CD4-positive, alpha-beta T cell treated with Interleukin-15 for 1 hour (primary cell): Measurements from ENCODE around the gene REV3L.

Source experiments
- DNase-seq: peaks from one replicate; pipeline ENCODE4 v3.0.0-alpha.2; 2020

REV3L gene

DNA sequence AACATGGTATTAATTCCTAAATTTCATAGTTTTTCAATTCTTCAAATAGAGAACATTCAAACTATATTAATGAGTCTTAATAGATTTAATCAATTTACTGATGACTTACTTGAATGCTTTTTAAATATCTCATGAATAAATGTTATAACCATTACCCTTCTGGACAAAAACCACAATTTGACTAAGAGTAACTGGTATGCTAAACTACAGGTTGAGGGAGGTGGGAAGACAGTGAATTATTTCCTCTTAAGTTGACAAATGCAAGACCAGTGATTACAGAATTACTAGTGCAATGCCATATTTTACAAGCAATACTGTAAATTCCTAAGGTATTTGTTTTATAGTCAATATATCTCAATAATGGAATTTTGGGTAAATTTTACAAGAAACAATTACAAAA, 65.1 kb downstream of the REV3L start:
- no peak for DNase-seq

DNA sequence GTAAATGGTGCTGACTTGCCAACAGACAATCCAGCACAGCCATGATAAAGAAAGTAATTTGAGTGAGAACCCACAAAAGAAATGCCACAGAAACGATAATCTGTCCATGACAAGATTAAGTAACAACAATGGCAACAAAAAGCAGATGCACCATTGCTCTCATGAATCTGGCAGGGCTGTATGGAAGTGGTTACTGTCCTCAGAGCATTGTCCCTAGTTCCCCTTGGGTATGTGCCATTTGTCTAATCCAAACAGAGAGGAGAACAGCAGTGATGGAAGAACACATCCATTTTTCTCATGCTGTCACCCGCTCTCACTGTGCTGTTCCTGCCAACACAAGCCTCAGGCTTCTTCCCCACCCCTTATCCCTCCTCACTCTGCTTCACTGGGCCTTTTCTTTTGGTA, 65.8 kb downstream of the REV3L start:
- DNase-seq, result no peak

- no peak for DNase-seq
These were observed 66.5 kb downstream of the REV3L start for GRCh38 chr6:111416529-111416928.

DNA sequence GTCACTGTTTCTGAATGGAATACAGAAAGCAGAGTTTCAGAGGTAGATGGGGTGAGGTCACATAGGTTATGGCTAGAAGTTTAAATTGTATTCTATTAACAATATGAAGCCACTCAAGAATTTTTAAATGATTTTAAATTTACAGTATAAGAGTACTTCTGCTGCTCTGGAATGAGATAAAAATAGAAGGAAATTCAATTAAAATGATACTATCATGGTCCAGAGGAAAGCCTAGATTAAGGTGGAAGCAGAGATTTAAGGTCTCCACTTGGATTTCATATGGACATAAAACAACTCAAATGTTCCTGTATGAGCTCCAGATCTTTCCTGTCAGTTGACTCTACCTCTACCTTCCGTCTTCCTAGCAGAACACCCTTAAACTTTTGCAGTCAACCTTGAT, 68.6 kb downstream of the REV3L start:
- DNase-seq, result no peak

DNA sequence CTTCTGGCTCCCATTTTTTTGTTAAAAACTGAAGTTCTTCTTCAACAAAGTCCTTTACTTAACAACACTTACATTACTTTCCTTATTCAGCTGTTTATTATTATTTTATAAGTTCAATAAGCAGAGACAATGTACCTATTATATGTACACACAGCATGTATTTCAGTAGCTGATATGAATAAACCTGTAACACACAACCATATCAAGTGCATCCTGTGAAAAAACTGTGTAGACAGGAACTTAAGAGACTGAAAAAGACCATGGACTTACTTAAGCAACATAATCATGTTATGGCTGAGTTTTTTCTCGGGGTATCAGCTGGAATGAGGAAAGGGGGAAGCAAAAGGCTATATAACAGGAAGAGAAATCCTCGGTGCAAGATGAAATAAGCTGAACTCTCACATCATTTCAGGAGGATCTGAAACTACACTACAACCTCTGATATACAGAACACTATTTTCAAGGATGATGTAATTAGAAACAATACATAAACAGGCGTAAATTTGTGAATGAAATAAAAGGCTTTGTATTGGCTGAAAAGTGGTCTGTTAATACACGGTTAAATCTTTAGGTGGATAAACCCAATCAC, 70.9 kb downstream of the REV3L start:
- no peak for DNase-seq

- DNase-seq, result no peak
These were observed 72.0 kb downstream of the REV3L start for GRCh38 chr6:111411046-111411445.

- no peak for DNase-seq
These were observed 72.6 kb downstream of the REV3L start for GRCh38 chr6:111410371-111410770.

GRCh38 chr6:111409430-111409829, 73.6 kb downstream of the REV3L start:
- DNase-seq, result no peak

GRCh38 chr6:111407686-111408085, 75.3 kb downstream of the REV3L start:
- no peak for DNase-seq

- peak; percentile 32 for DNase-seq
These were observed 76.8 kb downstream of the REV3L start for GRCh38 chr6:111406200-111406721.

DNA sequence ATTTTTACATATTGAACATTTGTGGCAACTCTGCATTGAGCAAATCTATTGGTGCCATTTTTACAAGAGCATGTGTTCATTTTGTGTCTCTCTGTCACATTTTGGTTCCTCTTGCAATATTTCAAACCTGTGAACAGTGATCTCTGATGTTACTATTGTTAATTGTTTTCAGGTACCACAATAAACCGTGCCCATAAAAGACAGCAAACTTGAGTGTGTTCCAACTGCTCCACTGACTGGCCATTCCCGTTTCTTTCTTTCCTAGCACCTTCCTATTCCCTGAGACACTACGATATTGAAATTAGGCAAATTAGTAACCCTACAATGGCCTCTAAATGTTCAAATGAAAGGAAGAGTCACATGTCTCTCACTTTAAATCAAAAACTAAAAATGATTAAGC, 79.6 kb downstream of the REV3L start:
- no peak for DNase-seq

- no peak for DNase-seq
These were observed 83.4 kb downstream of the REV3L start for GRCh38 chr6:111399626-111400025.

DNA sequence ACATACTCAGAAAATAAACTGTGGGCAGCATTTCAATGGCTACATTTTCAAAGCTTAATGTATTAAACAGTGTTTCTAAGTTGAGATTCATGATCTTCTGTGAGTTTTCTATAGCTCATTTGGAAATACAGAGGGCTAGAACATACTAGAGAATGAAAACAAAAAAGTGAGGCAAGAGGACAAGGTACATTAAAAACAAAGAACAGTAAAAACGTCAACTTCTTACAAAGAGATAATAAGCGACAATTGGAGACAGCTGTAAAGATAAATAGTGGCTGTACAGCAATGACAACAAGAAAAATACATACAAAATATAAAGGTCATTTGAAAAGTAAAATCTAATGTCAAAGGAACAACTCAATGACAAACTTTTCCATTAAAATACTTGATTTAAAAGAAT, 94.3 kb downstream of the REV3L start:
- no peak for DNase-seq

- no peak for DNase-seq
These were observed 100.3 kb downstream of the REV3L start for GRCh38 chr6:111382476-111383294.

DNA sequence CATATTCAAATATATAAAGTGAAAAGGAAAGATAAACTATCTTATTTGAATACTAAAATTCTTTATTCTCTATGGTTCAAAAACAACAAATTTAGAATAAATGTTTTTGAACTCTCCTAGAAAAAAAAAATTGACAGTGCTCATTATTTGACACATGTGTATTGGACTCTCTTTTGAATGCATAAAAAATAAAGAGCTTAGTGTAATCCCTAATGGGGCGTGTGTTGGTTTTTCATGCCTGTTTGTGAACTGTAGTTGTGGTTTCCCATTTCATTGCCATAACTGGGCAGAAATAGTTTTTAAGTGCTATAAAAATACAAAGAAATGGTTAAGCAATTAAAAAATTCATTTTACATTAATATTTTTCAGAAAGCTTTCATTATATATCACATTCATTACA, 101.3 kb downstream of the REV3L start:
- no peak for DNase-seq

DNA sequence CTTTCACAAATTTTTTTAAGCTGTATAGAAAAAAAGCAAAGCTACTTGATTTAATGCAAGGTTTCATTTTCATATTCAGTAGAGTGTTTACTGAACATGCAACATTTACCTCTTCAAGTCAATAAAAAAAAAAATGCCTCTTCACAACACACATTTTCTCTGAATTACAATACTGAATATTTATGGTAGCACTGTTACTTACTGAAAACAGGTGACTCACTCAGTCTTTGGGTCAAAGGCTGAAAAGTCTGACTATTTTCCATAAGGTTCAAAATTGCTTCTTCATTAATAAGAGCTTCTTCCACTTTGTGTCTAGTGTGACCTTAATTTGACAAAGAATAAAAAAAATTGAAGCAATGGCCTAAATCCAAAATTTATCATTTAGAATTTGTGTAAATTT, 101.9 kb downstream of the REV3L start:
- no peak for DNase-seq

DNA sequence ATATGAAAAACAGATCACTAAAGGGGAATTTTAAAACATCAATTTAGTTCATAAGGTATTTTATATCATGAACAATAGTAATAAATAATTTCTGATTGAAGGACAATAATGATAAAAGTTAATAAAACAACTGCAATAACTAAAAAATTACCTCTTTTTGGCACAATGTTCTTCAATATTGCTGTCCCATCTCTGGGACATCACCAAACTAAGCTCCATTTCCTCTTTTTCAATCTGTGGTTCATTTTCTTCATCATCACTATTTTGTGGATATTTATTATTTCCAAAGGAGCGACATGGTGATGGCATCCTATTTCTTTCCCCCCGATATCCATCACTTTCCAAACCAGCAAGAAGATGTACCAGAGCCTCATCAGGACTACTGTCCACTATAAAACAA, 103.2 kb downstream of the REV3L start:
- no peak for DNase-seq

- DNase-seq, result no peak
These were observed 103.7 kb downstream of the REV3L start for GRCh38 chr6:111379302-111379701.

GRCh38 chr6:111377558-111378120, 105.4 kb downstream of the REV3L start:
- no peak for DNase-seq

- no peak for DNase-seq
These were observed 115.5 kb downstream of the REV3L start for GRCh38 chr6:111367393-111368088.

- DNase-seq, result no peak
These were observed 121.4 kb downstream of the REV3L start for GRCh38 chr6:111361648-111362047.

GRCh38 chr6:111358454-111358853, 124.6 kb downstream of the REV3L start:
- no peak for DNase-seq

GRCh38 chr6:111357705-111358104, 125.3 kb downstream of the REV3L start:
- no peak for DNase-seq

DNA sequence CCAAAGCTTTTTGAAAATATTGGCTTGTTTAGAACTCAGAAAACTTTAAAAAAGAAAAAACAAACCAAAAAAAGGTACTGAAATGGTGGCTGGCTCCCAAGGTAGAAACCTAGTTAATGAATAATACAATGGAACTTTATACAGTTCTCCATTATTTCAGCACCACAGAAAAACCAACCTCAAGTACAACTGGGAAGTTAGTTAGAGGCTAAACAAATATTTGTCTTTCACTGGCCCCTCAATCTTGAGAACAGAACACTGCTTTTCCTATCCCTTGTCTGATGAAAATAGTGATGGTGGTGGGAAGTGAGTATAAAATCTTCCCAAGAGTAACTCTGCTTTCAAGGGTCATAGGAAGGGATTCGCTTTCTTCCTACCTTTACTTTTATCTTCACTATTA, 126.5 kb downstream of the REV3L start:
- DNase-seq, result no peak
